Lung (tissue), 12 donors: Measurements from ENCODE around the gene CRTC3. TPM values are rescaled to one million over a fixed set of nuclear protein-coding genes. Genes with fewer than 3 reads are reported as not detected.

ENCODE experiments used
- ATAC-seq: fragments of 200-7000 bp; cut with Tn5 transposase; one replicate; pipeline ENCODE4 v1.9.1; 2020; ENCODE audit warnings: moderate number of reproducible peaks; ENCODE audit not compliant: insufficient read depth, low FRiP score
- DNase-seq, 3 donors: peaks; one replicate each; pipeline ENCODE4 v3.0.0-alpha.2; 2013 to 2017
- H3K27ac ChIP-seq, 2 donors: one replicate each; pipeline ENCODE4 v1.5.1; 2013; ENCODE audit warnings: mild to moderate bottlenecking in 2 of 2, moderate library complexity in 2 of 2, control low read depth in 1 of 2, inconsistent platforms in 1 of 2, low read depth in 1 of 2, low read length in 1 of 2
- H3K27me3 ChIP-seq, 3 donors: one replicate each; pipeline ENCODE4 v1.5.1; 2013; ENCODE audit warnings: low read length in 2 of 3; ENCODE audit not compliant: control insufficient read depth in 3 of 3, insufficient read depth in 3 of 3
- H3K36me3 ChIP-seq, 4 donors: one replicate each; pipeline ENCODE4 v1.5.1; 2013; ENCODE audit warnings: low read length in 4 of 4, mild to moderate bottlenecking in 1 of 4, moderate library complexity in 1 of 4; ENCODE audit not compliant: control insufficient read depth in 4 of 4, insufficient read depth in 4 of 4
- H3K4me1 ChIP-seq, 5 donors: one replicate each; pipeline ENCODE4 v1.5.1; 2013; ENCODE audit warnings: low read length in 5 of 5, mild to moderate bottlenecking in 2 of 5, moderate library complexity in 1 of 5; ENCODE audit not compliant: control insufficient read depth in 5 of 5, insufficient read depth in 5 of 5
- H3K4me3 ChIP-seq: one replicate; pipeline ENCODE4 v1.5.1; 2013; ENCODE audit warnings: mild to moderate bottlenecking, control low read depth, moderate library complexity
- H3K9ac ChIP-seq, 2 donors: one replicate each; pipeline ENCODE4 v1.5.1; 2013; ENCODE audit warnings: low read length in 2 of 2, control low read depth in 1 of 2; ENCODE audit not compliant: insufficient read depth in 1 of 2
- H3K9me3 ChIP-seq, 4 donors: one replicate each; pipeline ENCODE4 v1.5.1; 2013; ENCODE audit warnings: low read length in 3 of 4, mild to moderate bottlenecking in 1 of 4, moderate library complexity in 1 of 4; ENCODE audit not compliant: control insufficient read depth in 4 of 4, insufficient read depth in 3 of 4
- WGBS, 2 donors: extraction: QIAGEN DNeasy Blood & Tissue Kit; methylation state at CpG; one replicate each; pipeline ENCODE4 v1.1.7; 2013; 5-methylcytosine and 5-hydroxymethylcytosine counted together
- polyA plus RNA-seq, 2 donors: library from polyadenylated mRNA; stranded (reverse); fragments of 200-250 nt; gene quantifications; one replicate each; pipeline ENCODE4 v1.2.1, GENCODE V29; 2013
- total RNA-seq, 2 donors: library from RNA; depleted of rRNA in 1 of 2; stranded (reverse); fragments of >200 nt in 1 of 2; gene quantifications; one replicate each; pipeline ENCODE4 v1.2.1, GENCODE V29; 2014 to 2021
- TF ChIP-seq, protein P1 (sequence below): IDR thresholded peaks from 2 replicates; pipeline ENCODE4 v1.5.1; 2012; ENCODE audit warnings: mild to moderate bottlenecking; ENCODE audit errors: control extremely low read depth, extremely low read depth
- donor health status: control.
- donor health status: control.
- donor health status: Bipolar disorder and iron deficiency.
- donor health status: healthy.
- donor health status: DM: yes; HTN: yes; CAD: no.

CRTC3 gene
- total and polyA plus RNA-seq, 4 donors: 12.0 to 47.9 (median 28.2) TPM

DNA sequence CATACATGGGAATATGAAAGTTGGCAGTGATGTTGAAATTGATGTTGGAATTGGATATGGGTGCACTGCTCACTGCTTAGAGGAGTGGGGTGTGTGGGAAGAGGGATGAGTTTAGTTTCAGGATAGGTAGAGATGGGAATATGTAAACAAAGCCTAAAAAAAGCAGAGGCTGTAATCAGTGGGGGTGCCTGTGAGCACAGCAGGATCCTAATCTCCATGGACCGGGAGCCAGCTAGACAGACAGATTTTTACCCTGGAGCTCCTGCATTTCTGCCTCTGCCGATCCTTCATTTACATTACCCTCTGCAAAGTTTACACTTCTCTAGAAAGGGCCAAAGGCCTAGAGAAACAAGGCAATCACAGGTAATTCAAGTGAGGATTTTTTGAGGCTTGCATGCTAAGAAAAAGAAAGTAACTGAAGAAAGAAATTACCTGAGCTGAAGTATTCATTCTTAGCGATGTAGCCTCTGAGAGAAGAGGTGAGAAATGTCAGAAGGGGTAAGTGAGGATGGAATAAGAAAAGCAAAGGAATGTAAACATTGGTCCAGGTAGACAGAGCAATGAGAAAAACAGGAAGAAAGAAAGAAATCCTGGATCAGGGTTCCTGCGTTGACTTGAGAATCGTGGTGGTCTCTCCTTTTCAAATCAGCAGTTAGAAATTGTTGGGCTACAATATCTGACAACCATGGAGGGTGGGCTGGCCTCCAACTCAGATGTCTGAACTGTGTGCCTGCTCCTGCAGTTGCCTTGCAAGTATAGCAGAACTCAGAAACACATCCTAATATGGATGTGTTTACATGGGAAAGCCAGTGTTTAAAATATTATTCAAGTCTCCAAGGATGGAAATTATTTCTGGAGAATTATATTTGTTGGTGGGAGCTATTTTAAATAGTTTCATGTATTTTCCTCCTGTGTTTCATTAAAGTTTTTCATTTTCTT lies 79.8 kb downstream of the CRTC3 start:
- TF ChIP-seq, protein P1, sequence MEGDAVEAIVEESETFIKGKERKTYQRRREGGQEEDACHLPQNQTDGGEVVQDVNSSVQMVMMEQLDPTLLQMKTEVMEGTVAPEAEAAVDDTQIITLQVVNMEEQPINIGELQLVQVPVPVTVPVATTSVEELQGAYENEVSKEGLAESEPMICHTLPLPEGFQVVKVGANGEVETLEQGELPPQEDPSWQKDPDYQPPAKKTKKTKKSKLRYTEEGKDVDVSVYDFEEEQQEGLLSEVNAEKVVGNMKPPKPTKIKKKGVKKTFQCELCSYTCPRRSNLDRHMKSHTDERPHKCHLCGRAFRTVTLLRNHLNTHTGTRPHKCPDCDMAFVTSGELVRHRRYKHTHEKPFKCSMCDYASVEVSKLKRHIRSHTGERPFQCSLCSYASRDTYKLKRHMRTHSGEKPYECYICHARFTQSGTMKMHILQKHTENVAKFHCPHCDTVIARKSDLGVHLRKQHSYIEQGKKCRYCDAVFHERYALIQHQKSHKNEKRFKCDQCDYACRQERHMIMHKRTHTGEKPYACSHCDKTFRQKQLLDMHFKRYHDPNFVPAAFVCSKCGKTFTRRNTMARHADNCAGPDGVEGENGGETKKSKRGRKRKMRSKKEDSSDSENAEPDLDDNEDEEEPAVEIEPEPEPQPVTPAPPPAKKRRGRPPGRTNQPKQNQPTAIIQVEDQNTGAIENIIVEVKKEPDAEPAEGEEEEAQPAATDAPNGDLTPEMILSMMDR: no peak
- ATAC-seq: no peak
- H3K27ac ChIP-seq: no peak overlapping the region

DNA sequence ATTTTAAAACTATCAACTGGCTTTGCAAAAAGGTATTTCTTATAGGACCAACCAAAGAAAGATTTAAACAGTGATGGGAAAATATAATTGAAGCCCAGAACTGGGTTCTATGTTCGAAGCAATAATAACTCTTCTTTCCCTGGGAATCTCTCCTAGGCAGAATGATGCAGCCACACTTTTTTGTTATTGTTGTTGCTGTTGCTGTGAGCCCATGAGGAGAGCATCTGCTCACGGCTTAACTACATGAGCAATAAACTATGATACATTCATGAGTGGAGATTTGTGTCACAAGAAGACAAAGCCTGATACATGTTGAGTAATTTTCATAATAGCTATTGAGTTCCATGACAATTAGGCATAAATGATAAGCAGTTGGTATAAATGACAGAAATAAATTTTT lies 80.5 kb downstream of the CRTC3 start:
- H3K9me3 ChIP-seq: no peaks in the 10 kb centered on the region
- no peak for ATAC-seq
- peaks cover 5 to 23% (median 17%) of the 10 kb centered on the region in 4 donors for H3K36me3 ChIP-seq
- H3K27ac ChIP-seq: no peak overlapping the region
- peak; percentile 41 to 77 (median 73) for DNase-seq
- WGBS, 2 donors: 80 to 86% methylated on average over 2 of the region's 2 CpGs
- peaks cover 0 to 32% (median 15%) of the 10 kb centered on the region in 5 donors for H3K4me1 ChIP-seq
- peak overlapping the region in 1 of 2 donors; percentile 57 for H3K9ac ChIP-seq
- H3K27me3 ChIP-seq: no peaks in the 10 kb centered on the region
- no peak overlapping the region for H3K4me3 ChIP-seq
- TF ChIP-seq, protein P1: no peak

More for the DNA sequence above, 79.8 kb downstream of the CRTC3 start:
- Histone ChIP-seq H3K9ac (peak overlapping the region in 1 of 2 donors; percentile 1), H3K36me3 (peaks cover 10 to 23% (median 17%) of the 10 kb centered on the region in 4 donors), H3K4me3 (no peak overlapping the region), H3K9me3 (no peaks in the 10 kb centered on the region), H3K4me1 (peaks cover 0 to 32% (median 15%) of the 10 kb centered on the region in 5 donors), H3K27me3 (no peaks in the 10 kb centered on the region)
- WGBS, 2 donors: 54 to 77% methylated on average over 5 of the region's 5 CpGs
- DNase-seq: peak; percentile 71 to 92 (median 84)

DNA sequence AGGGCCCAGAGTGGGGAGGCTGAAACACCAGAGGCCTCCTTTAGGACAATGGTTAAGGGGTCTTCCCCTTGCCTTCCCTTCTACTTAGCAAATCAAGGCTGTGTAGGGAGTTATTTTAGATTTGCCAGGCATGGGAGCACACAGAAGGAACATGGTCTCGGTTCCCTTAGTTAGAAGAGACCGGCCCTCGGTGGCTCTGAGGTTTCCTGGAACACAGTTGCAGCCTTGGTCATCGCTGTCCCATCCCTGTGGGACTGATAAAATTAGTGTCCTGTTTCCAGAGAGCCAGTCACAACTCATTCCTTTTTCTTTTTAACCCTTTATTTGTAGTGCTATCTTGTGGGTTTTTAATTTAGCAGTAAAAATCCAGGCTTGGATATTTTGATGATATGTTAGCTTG lies 81.4 kb downstream of the CRTC3 start:
- no peak for ATAC-seq
- H3K9ac ChIP-seq: peak overlapping the region; percentile 50 to 57
- H3K9me3 ChIP-seq: no peaks in the 10 kb centered on the region
- H3K36me3 ChIP-seq: peaks cover 8 to 23% (median 17%) of the 10 kb centered on the region in 4 donors
- H3K27me3 ChIP-seq: no peaks in the 10 kb centered on the region
- H3K4me3 ChIP-seq: no peak overlapping the region
- peaks cover 0 to 32% (median 15%) of the 10 kb centered on the region in 5 donors for H3K4me1 ChIP-seq
- 88 to 89% methylated on average over 4 of the region's 4 CpGs for WGBS, 2 donors
- peak overlapping the region; percentile 62 to 82 for H3K27ac ChIP-seq
- DNase-seq: no peak
- TF ChIP-seq, protein P1: no peak
